ENCODE measurements around the gene PFAS.

PFAS gene

GRCh38 chr17:8256691-8257090 is 7.6 kb downstream of the PFAS start:
- H3K4me3 ChIP-seq (replicated peaks; ENCODE audit: insufficient read depth, low read length) = no peak overlapping the region
- DNase-seq (ENCODE audit: low read depth in 1 of 2, low spot score in 1 of 2) = no peak
- H3K27ac ChIP-seq (replicated peaks) = no peak overlapping the region
- TF ChIP-seq SPI1 (IDR thresholded peaks at IDR 0.05; ENCODE audit: borderline replicate concordance, low read depth) = no peak
- TF ChIP-seq REST (IDR thresholded peaks at IDR 0.05; ENCODE audit: insufficient replicate concordance, low read depth) = no peak
- TF ChIP-seq CTCF (IDR thresholded peaks at IDR 0.05; ENCODE audit: insufficient read depth, low read length) = no peak
- TF ChIP-seq POLR2AphosphoS5 (IDR thresholded peaks at IDR 0.05; ENCODE audit: low read depth) = no peak
- TF ChIP-seq GABPA (IDR thresholded peaks at IDR 0.05; ENCODE audit: low read depth) = no peak
- no peaks in the 10 kb centered on the region for H3K27me3 ChIP-seq (ENCODE audit: insufficient read depth, poor library complexity, severe bottlenecking)

- Histone ChIP-seq H3K4me3 (replicated peaks; ENCODE audit: insufficient read depth, low read length) (no peak overlapping the region), H3K27me3 (ENCODE audit: insufficient read depth, poor library complexity, severe bottlenecking) (no peaks in the 10 kb centered on the region), H3K27ac (replicated peaks) (no peak overlapping the region)
- TF ChIP-seq REST (IDR thresholded peaks at IDR 0.05; ENCODE audit: insufficient replicate concordance, low read depth) (no peak), SPI1 (IDR thresholded peaks at IDR 0.05; ENCODE audit: borderline replicate concordance, low read depth) (no peak), CTCF (IDR thresholded peaks at IDR 0.05; ENCODE audit: insufficient read depth, low read length) (no peak), GABPA (IDR thresholded peaks at IDR 0.05; ENCODE audit: low read depth) (no peak), POLR2AphosphoS5 (IDR thresholded peaks at IDR 0.05; ENCODE audit: low read depth) (no peak)
- DNase-seq (ENCODE audit: low read depth in 1 of 2, low spot score in 1 of 2) = no peak
Observed at GRCh38 chr17:8257801-8258200, 8.7 kb downstream of the PFAS start.

GRCh38 chr17:8264320-8264719 is 15.2 kb downstream of the PFAS start:
- Histone ChIP-seq H3K27ac (replicated peaks) (no peak overlapping the region), H3K27me3 (ENCODE audit: insufficient read depth, poor library complexity, severe bottlenecking) (no peaks in the 10 kb centered on the region), H3K4me3 (replicated peaks; ENCODE audit: insufficient read depth, low read length) (no peak overlapping the region)
- no peak for DNase-seq (ENCODE audit: low read depth in 1 of 2, low spot score in 1 of 2)
- no peak for TF ChIP-seq SPI1 (IDR thresholded peaks at IDR 0.05; ENCODE audit: borderline replicate concordance, low read depth)

- Histone ChIP-seq H3K4me3 (replicated peaks; ENCODE audit: insufficient read depth, low read length) (no peak overlapping the region), H3K27ac (replicated peaks) (no peak overlapping the region), H3K27me3 (ENCODE audit: insufficient read depth, poor library complexity, severe bottlenecking) (no peaks in the 10 kb centered on the region)
- DNase-seq (ENCODE audit: low read depth in 1 of 2, low spot score in 1 of 2) = no peak
- TF ChIP-seq CTCF (IDR thresholded peaks at IDR 0.05; ENCODE audit: insufficient read depth, low read length) (no peak), REST (IDR thresholded peaks at IDR 0.05; ENCODE audit: insufficient replicate concordance, low read depth) (no peak), GABPA (IDR thresholded peaks at IDR 0.05; ENCODE audit: low read depth) (no peak), POLR2AphosphoS5 (IDR thresholded peaks at IDR 0.05; ENCODE audit: low read depth) (no peak), SPI1 (IDR thresholded peaks at IDR 0.05; ENCODE audit: borderline replicate concordance, low read depth) (no peak)
Observed at GRCh38 chr17:8264836-8265542, 15.9 kb downstream of the PFAS start.
